GM21515 (cell line): ENCODE results near the gene CD209.

Experiments
- ATAC-seq: cut with Tn5 transposase; IDR thresholded peaks from one replicate; pipeline ENCODE4 v1.9.1; 2021; ENCODE audit not compliant: unreplicated experiment

Gene CD209

DNA sequence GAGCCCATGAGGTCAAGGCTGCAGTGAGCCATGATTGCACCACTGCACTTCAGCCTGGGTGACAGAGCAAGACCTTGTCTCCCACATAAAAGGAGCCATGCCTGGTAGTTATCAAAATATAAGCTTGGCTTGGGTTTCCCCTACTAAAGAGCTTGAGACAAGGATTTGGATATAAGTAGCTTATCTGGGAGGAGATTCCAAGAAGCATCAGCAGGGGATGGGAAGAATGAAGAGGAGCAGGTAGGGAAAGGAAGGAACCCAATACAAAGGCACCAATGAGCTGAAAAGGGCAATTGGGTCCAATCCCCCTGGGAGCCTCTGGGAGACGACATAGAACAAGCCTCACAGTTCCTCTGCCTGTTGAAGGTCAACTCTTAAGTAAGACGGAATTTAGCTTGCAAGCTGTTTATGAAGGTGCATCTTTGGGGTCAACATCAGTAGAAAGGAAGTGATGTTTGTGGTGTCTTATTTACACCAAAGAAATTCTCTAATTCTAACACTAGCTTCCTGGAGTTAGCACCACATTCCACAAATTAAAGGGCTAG, 8.1 kb downstream of the CD209 start:
- ATAC-seq = no peak

DNA sequence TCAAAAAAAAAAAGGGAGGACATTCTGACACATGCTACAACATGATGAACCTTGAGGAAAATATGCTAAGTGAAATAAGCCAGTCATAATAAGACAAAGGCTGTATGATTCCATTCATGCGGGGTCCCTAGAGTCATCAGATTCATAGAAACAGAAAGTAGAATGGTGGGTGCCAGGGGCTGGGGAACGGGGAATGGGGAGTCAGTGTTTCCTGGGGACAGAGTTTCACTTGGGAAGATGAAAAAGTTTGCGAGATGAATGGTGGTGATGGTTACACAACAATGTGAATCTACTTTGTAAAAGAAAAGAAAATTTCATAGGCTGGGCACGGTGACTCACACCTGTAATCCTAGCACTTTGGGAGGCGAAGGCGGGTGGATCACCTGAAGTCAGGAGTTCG, 9.3 kb downstream of the CD209 start:
- ATAC-seq = no peak

DNA sequence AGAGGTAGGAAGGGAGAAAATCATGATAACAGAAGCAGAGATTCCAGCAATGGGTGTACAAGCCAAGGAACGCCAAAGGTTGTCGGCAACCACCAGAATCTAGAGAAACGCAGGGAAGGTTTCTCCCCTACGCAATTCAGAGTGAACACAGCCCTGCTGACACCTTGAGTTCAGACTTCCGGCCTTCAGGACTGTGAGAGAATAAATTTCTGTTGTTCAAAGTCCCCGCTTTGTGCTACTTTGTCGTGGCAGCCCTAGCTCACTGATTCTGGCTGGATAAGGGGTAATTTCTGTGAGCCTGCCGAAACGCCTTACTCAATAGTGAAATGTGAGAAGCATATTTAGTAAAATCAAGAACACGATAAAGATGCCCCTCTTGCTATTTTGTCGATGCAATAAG, 10.1 kb downstream of the CD209 start:
- ATAC-seq = no peak

DNA sequence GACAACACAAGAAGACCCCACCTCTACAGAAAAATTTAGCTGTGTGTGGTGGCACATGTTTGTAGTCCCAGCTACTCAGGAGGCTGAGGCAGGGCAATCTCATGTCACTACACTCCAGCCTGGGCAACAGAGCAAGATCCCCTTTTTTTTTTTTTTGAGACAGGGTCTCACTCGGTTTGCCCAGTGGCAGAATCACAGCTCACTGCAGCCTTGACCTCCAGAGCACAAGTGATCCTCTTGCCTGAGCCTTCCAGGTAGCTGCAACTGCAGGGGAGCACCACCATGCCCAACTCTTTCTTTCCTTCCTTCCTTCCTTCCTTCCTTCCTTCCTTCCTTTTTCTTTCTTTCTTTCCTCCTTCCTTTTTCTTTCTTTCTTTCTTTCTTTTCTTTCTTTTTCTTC, 11.2 kb downstream of the CD209 start:
- ATAC-seq = no peak

DNA sequence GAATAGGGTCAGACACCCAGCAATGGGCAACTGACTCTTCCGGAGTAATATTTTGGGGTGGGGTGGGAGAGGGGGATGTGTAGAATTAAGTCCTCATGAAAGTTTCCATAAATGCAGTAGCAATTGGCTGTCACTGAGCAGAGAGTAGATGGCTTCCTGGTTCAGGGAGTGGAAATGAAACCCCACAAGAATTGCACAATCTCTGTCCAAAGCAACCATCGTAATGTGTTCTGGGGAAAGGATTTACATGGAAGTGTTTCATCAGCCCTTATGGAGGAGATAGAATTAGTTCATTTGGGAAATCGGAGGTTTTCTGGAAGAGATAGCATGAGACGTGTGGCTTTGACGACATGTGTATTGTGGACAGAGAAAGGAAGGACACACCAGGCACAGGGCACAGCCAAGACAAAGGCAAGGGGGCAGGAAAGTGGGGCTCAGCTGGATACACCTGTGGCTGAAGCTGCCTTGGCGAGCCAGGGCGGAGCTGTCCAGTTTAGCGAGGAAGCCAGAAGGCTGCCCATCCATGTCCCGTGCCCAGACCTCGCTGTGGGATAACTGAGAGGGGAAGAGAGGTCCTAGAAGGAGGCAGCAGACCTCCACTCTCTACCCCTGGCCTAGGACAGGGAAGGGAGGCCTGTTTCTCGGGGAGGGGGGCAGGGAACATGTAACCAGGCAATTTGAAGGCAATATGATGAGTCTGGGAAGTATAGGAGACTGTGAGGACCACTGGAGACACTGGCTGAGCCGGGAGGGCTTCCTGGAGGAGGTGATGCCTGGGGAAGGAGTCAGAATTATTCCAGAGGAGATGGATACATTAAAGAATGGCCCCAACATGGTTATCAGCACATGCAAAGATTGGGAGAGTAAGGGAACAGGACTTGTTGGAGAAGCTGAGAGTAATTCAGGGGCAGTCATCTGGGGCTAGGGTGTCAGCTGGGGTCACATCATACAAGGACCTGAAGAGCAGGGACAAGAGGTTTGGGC, 12.8 kb downstream of the CD209 start:
- ATAC-seq = no peak

DNA sequence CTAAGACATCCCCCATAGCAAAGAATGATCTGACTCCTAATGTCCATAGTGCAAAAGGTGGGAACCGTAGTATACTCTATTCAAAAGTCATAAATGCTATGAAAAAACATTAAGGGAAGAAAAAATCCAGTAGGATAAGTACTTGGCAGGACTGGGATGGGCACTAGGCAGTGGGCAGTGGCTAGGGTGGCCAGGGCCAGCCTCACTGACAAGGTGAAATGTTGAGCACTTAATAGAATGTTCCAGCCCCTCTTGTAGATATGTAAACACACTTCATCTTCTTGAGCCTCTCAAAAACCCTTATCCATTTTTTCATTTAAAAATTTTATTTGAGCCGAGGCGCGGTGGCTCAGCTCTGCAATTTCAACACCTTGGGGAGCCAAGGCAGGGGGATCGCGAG, 14.0 kb downstream of the CD209 start:
- ATAC-seq = no peak

DNA sequence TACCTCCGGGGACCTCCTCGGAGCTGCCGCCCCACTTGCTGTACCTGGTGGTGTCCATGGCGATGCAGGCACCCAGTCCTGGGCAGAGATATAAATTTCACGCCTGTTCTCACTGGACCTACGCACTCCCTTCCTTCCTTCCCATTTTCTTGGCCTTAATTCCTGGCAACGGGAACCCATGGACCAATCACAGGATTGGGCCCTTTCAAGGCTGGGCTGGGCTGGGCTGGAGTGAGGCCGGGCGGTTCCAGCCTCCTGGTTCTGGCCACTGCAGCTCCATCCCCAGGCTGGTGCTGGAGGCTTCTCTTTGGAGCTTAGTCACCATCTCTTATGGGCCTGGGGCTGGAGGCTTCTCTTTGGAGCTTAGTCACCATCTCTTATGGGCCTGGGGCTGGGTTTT, 15.3 kb downstream of the CD209 start, which contains the start of gene CLEC4G:
Gene CLEC4G (minus strand): TSS at position 66 of the 400 bp plus-strand sequence. CDS start 8 bp downstream, at position 58.
- no peak for ATAC-seq

DNA sequence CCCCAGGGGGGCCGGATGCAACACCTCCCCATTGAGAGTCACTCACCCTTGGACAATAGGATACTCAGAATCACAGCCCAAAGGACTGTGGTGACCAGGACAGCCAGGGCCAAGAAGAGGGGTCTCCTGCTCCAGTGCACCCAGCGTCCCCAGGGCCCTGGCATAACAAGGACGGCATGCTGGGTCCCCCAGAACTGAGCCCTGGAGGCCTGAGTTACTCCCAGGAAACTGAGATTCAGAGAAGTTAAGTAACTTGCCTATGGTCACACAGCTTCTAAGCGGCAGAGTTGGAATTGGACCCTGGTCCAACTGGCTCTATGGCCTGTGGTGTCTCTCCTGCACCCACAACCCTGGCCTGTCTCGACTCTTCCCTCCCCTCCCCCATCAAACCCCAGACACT, 15.7 kb downstream of the CD209 start:
- ATAC-seq = no peak

DNA sequence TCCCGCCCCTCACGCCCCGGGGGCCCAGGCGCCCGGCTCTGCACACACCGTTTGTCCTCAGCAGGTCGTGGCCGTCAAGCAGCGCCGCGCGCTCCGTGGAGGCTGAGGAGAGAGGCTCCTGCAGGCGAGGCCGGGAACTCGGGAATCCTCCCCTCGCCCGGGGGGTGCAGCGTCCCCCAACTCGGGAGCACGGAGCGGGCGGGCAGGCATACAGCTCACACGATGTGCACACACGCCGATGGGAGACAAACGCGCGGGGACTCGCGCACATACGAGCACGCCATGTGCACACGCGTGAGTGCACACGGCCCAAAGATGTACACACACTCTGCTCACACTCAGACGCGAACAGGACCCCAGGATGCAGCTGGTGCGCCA, 16.1 kb downstream of the CD209 start:
- ATAC-seq = no peak

DNA sequence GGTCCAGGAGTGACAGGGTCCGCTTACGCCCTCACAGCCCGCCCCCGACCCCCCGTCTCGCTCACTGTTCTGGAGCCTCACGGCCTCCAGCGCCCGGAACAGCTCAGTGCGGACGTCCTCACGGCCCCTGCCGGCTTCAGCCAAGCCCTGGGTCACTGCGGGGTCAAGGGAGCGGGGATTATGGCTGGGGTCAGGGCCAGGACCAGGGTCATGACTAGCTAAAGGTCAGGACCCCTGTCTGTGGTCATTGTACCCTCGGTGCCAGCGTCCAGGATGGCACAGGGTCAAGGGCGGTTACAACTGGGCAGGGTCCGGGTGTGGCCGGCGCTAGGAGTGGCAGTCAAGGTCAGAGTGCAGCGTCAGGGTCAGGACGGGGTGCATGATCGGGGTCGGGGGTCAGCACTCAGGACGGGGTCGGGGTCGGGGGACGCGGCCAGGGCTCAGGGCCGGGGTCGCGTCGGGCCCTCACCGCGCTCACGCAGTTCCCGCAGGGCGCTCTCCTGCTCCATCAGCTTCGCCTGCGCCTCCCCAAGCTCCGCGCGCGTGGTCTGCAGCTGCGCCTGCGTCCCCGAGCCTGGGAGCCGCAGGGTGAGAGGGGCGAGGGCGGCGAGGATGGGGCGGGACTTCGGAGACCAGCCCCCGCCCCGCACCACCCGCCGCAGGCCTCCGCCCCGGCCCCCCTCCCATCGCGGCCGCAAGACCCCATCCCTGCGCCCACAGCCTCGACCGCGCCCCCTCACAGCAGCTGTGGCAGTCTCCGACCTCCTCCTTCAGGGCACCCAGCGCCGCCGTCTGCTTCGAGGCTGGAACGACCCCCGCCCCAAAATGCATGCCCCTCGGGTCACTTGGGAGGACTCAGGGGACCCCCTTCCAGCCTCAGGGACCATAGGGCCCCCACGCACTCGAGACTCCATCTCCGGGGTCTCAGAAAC, 16.8 kb downstream of the CD209 start:
- no peak for ATAC-seq

DNA sequence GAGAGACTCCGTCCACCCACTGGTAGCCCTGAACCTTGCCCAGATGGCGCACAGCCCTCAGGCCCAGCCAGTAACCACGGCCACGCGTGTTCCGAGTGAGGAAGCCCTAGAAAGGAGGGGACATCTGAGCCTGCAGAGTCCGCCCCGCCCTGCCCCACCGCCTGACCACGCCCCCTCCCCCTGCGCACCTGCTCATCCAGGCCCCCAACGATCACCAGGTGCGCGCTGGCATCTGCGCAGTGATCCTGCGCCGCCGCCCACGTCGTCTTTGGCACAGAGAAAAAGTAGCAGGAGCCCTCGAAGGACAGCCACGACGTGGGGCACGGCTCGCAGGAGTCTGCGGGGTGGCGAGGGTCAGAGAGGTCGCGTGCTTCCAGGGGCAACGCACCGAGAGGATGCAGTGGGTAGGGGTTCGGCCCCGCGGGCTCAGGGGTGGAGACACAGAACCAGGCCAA, 17.5 kb downstream of the CD209 start:
- no peak for ATAC-seq

DNA sequence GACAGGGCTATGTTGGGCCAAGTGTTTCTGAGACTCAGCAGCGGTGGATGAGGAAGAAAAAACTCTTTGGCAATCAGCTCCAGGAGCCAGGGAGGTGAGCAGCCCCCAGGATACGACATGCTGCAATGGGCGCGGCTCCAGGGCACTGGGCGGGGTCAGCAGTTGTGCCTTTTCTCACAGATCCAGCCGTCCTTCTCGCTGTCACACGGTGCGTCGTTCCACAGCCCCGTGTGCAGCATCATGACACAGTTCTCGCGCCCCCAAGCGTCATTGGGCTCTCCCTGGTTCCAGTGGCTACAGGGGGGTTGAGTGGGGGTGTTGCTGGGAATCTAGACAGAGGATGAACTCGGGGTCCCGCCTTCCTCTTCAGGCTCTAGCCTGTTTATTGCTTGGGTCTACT, 18.1 kb downstream of the CD209 start:
- ATAC-seq = no peak

DNA sequence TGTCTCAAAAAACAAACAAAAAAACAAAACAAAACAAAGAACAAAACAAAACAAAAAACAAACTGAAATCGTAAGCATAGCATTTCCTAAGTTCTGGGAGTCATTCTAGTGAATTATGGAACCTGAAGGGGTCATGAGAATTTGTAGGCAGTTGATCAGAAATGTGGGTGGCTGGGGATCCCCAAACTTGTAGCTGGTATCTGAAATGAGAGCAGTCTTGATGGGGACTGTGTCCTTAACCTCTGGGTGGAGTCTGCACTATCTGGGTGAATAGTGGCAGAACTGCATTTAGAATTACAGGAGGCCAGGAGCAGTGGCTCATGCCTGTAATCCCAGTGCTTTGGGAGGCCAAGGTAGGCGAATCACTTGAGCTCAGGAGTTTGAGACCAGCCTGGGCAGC, 21.5 kb downstream of the CD209 start:
- no peak for ATAC-seq

DNA sequence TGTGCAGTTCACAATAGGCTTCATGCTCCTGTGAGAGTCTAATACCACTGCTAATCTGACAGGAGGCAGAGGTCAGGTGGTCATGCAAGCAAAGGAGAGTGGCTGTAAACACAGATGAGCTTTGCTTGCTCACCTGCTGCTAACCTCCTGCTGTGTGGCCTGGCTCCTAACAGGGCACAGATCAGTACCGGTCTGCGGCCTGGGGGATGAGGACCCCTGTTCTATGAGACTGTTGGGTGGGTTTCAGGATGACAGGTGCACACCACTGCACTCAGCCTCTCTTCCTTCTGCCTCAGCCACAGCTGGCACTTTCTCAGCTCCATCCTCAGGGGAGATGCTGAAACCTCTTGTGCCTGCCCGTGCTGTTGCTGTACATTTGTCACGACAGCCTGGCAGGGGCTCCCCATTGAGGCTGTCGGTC, 25.1 kb downstream of the CD209 start:
- no peak for ATAC-seq

DNA sequence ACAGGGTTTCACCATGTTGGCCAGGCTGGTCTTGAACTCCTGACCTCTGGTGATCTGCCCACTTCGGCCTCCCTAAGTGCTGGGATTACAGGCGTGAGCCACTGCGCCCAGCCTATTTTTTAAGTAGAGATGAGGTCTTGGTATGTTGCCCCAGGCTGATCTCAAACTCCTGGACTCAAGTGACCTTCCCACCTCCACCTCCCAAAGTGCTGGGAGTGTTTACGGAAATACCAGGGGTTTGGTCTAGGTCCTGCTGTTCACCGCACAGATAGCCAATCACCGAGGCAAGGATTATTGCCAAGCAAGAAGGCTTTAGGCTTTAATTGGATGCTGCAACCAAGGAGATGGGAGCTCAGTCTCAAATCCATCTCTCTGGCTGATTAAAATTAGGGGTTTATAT, 27.0 kb downstream of the CD209 start:
- no peak for ATAC-seq

DNA sequence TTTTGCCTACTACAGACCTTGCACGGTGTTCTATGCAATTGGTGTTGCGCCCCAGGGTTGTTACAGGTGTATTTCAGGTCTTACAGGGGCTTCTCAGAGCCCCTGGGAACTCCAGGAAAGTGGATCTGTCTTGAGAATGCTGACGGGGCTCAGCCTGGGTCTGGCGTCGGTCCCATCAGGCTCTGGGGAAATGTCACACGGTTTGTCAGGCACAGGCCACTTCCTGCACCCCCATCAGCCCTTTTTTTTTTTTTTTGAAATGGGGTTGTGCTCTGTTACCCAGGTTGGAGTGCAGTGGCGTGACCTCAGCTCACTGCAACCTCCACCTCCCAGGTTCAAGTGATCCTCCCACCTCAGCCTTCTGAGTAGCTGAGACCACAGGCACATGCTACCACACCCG, 28.7 kb downstream of the CD209 start:
- ATAC-seq = no peak

DNA sequence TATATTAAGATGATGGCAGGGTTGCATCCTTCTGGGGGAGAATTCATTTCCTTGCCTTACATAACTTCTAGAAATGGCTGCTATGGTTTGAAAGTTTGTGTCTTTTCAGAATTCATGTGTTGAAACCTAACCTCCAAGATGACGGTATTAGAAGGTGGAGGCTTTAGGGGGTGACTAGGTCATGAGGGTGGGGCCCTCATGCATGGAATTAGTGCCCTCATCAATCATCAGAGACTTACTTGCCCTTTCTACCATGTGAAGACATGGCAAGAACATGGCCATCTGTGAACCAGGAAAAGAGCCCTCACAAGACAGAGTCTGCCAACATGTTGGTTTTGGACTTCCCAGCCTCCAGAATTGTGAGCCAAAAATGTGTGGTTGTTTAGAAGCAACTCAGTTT, 30.6 kb downstream of the CD209 start:
- no peak for ATAC-seq

DNA sequence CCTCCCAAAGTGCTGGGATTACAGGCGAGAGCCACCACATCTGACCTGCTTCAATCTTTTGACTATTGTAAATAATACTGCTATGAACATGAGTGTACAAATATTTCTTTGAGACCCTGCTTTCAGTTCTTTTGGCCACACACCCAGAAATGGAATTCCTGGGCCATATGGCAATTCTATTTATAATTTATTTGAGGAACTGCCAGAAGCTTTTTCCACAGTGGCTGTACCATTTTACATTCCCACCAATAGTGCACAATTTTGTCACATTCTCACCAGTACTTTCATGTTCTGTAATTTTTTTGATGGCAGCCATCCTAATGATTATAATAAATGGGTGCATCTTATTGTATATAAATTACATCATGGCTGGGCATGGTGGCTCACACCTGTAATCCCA, 31.7 kb downstream of the CD209 start:
- no peak for ATAC-seq

DNA sequence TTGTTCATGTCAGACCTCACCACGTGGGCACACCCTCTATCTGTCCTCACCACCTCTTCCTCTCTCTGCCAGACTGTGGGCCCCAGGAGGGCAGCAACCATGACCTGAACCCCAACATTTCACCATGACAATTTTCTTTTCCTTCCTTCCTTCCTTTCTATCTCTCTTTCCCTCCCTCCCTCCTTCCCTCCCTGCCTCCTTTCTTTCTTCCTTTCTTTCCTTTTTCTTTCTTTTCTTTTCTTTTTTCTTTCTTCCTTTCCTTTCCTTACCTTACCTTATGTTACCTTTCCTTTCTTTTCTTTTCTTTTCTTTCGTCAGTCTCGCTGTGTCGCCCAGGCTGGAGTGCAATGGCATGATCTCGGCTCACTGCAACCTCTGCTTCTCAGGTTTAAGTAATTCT, 36.7 kb downstream of the CD209 start:
- no peak for ATAC-seq

DNA sequence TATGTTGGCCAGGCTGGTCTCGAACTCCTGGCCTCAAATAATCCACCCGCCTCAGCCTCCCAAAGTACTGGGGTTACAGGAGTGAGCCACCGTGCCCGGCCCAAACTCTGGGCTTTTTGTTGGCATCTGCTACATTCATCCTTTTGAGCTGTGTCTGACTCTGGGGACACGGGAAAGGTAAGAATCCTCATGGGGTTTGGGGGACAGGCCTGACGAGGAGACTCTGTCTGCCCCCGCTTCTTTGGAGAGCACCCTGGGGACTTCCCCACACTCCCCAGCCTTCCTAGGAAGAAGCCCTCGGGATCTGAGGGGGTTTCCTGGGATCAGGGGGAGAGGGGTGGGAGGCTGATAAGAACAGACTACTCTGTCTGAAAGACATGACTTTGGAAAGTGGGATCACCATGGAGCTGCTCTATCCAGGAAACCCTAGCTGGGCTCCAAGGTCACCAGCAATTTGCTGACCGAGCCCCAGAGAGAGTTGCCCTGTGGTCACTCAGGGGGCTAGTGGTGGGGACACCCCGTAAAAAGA, 37.3 kb downstream of the CD209 start:
- no peak for ATAC-seq

DNA sequence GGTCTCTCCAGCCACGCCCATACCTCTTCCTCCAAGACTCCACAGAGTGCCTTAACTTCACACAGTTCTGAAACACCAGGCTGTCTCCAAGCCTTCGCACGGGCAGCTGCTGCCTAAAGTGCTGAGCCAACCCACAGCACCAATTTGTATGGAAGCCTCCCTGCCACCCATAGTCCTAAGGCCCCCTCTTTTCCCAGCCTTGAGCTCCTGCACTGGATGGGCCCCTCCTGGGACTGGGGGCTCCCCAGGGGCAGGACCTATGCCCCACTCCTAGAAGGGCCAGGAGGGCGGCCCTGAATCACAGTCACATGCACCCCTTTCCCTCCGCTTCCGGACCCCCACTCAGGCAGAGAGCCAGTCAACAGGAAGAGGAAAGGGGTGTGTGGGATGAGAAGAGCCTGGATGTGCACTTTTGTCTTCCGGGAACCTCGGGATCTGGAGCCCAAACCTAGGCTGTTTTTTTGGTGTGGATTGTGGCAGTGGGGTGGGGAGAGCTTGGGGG, 40.3 kb downstream of the CD209 start:
- ATAC-seq = no peak
